Fibroblast of lung (primary cell): ENCODE measurements around the gene EME1. TPM values are rescaled to one million over a fixed set of nuclear protein-coding genes. Genes with fewer than 3 reads are reported as not detected.

Experiments used
- DNase-seq, 2 donors: peaks; one replicate each; pipeline versions ENCODE4 v3.0.0 to v3.0.0-alpha.2; 2010; ENCODE audit warnings: low read depth in 2 of 2
- H2AFZ ChIP-seq: 2 replicates; pipeline ENCODE4 v1.5.1; 2012; ENCODE audit warnings: low read length, control low read depth, inconsistent platforms
- H3K27ac ChIP-seq: 2 replicates; pipeline ENCODE4 v1.5.1; 2011; ENCODE audit warnings: low read length, control low read depth; ENCODE audit not compliant: insufficient read depth
- H3K27me3 ChIP-seq: 2 replicates; pipeline ENCODE4 v1.5.1; 2011; ENCODE audit warnings: mild to moderate bottlenecking, low read length; ENCODE audit not compliant: control insufficient read depth, insufficient read depth
- H3K36me3 ChIP-seq: 2 replicates; pipeline ENCODE4 v1.5.1; 2011; ENCODE audit warnings: low read length; ENCODE audit not compliant: control insufficient read depth, insufficient read depth
- H3K4me1 ChIP-seq: 2 replicates; pipeline ENCODE4 v1.5.1; 2011; ENCODE audit warnings: low read length; ENCODE audit not compliant: control insufficient read depth, insufficient read depth; ENCODE audit errors: extremely low read depth
- H3K4me2 ChIP-seq: 2 replicates; pipeline ENCODE4 v1.5.1; 2011; ENCODE audit warnings: low read length, control low read depth; ENCODE audit not compliant: insufficient read depth; ENCODE audit errors: extremely low read depth
- H3K4me3 ChIP-seq, 4 experiments: fragments of 200-600 bp in 1 of 4; sonication (generic) in 1 of 4; replicated peaks in 1 of 4; 2 replicates each; pipeline ENCODE4 v1.5.1; 2011 to 2016; ENCODE audit warnings: low read length in 4 of 4, low read depth in 3 of 4, mild to moderate bottlenecking in 3 of 4, control low read depth in 2 of 4, inconsistent platforms in 1 of 4, mixed read lengths in 1 of 4; ENCODE audit not compliant: insufficient read depth in 1 of 4; ENCODE audit errors: control extremely low read depth in 1 of 4
- H3K79me2 ChIP-seq: 2 replicates; pipeline ENCODE4 v1.5.1; 2012; ENCODE audit warnings: mild to moderate bottlenecking, low read length, inconsistent platforms; ENCODE audit not compliant: control insufficient read depth, insufficient read depth
- H3K9ac ChIP-seq: 2 replicates; pipeline ENCODE4 v1.5.1; 2011; ENCODE audit warnings: mild to moderate bottlenecking, low read length, control low read depth; ENCODE audit not compliant: insufficient read depth
- H3K9me3 ChIP-seq: 2 replicates; pipeline ENCODE4 v1.5.1; 2012; ENCODE audit warnings: low read depth, low read length; ENCODE audit not compliant: control insufficient read depth, insufficient read depth
- H4K20me1 ChIP-seq: 2 replicates; pipeline ENCODE4 v1.5.1; 2011; ENCODE audit warnings: low read length; ENCODE audit not compliant: control insufficient read depth, insufficient read depth; ENCODE audit errors: extremely low read depth
- EZH2 ChIP-seq: IDR thresholded peaks from 2 replicates; pipeline ENCODE4 v1.5.1; 2012; ENCODE audit warnings: low read length, control low read depth, mild to moderate bottlenecking; ENCODE audit errors: missing control alignments
- polyA plus RNA-seq, 2 donors: library from polyadenylated mRNA; depleted of rRNA in 1 of 2; stranded (reverse) in 1 of 2; unstranded in 1 of 2; fragments of >200 nt; gene quantifications; 2 replicates each; pipeline ENCODE4 v1.2.1, GENCODE V29; 2011 to 2012; ENCODE audit warnings: missing spikeins in 1 of 2
- total RNA-seq: library from RNA; depleted of rRNA; stranded (reverse); fragments of >200 nt; gene quantifications from 2 replicates; pipeline ENCODE4 v1.2.1, GENCODE V29; 2014
- TF ChIP-seq, protein P1 (sequence below), 2 donors: IDR thresholded peaks in 1 of 2; conservative IDR thresholded peaks in 1 of 2; 1 replicate in 1 of 2; 2 replicates in 1 of 2; pipeline ENCODE4 v1.5.1; 2011 to 2012; ENCODE audit warnings: low read length in 2 of 2, control low read depth in 1 of 2, inconsistent platforms in 1 of 2, low read depth in 1 of 2, mild to moderate bottlenecking in 1 of 2

EME1 gene
- total and polyA plus RNA-seq, 2 donors (not counting 1 experiment from before 2014, with no cell fraction given) = 2.3 to 2.7 TPM

DNA sequence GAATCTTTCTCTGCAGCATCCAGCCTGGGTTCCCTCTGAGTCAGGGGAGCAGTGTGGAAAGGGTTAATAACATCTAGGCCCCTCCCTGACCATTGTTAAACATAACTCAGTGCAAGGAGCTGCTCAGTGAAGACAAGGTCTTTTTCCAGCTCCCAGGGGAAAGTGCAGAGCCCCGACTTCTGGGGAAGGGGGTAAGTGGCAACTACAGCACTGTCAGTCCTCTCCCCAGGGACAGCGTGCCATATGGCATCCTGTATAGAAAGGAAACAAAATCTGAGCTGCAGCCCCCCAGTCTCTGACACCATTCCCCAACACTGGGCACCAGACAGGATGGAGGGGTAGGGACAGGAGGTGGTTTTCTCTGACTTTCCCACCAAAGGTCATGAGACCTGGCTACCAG is 7.9 kb upstream of the EME1 start:
- no peak overlapping the region for H2AFZ ChIP-seq
- H3K4me3 ChIP-seq = no peak overlapping the region
- H3K27me3 ChIP-seq = no peaks in the 10 kb centered on the region

DNA sequence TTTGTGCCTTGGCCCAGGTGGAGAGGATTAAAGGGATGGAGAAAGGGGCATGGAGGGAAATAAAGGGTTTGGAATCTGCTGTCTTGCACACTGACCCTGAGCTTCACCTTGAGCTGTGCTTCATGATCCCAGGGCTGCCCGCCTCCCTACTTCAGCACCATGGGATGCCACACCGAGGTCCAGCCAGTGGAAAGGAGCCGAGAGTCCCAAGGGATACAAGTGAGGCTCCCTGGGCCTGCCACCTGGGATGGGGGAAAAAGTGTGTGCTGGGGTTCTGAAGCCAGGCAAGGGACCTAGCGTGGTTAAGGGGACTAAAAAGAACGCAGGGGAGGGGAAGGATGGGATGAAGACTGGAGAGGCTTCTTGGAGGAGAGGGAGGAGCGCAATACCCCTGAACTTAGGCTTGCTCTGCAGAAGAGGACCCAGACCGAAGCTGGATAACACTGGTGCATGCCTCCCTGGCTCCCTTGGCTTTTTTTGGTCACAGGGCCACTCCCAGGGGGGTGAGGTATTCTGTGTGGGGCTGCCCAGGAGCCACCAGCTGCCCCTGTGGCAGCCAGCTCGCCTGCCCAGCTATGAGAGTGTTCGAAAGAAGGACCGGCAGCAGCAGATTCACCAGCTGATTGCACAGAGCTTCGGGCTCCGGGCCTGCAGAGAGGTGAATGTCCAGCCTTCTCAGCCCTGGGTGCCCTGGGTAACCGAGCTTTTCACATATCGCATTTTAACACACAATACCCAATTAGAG is 7.2 kb upstream of the EME1 start:
- H3K27ac ChIP-seq = no peak overlapping the region
- H3K36me3 ChIP-seq = peaks cover 16% of the 10 kb centered on the region
- H4K20me1 ChIP-seq = peaks cover 2% of the 10 kb centered on the region
- H3K4me1 ChIP-seq = no peaks in the 10 kb centered on the region
- no peak for DNase-seq
- no peak overlapping the region for H2AFZ ChIP-seq
- H3K9ac ChIP-seq = no peak overlapping the region
- no peak overlapping the region for H3K4me3 ChIP-seq
- H3K9me3 ChIP-seq = no peaks in the 10 kb centered on the region
- TF ChIP-seq, protein P1, sequence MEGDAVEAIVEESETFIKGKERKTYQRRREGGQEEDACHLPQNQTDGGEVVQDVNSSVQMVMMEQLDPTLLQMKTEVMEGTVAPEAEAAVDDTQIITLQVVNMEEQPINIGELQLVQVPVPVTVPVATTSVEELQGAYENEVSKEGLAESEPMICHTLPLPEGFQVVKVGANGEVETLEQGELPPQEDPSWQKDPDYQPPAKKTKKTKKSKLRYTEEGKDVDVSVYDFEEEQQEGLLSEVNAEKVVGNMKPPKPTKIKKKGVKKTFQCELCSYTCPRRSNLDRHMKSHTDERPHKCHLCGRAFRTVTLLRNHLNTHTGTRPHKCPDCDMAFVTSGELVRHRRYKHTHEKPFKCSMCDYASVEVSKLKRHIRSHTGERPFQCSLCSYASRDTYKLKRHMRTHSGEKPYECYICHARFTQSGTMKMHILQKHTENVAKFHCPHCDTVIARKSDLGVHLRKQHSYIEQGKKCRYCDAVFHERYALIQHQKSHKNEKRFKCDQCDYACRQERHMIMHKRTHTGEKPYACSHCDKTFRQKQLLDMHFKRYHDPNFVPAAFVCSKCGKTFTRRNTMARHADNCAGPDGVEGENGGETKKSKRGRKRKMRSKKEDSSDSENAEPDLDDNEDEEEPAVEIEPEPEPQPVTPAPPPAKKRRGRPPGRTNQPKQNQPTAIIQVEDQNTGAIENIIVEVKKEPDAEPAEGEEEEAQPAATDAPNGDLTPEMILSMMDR (conservative IDR thresholded peaks at IDR 0.05 in 1 of 2, IDR thresholded peaks at IDR 0.05 in 1 of 2; ENCODE audit: low read depth in 1 of 2, low read length in 2 of 2) = no peak
- no peak for TF ChIP-seq EZH2
- H3K27me3 ChIP-seq = no peaks in the 10 kb centered on the region
- H3K79me2 ChIP-seq = no peaks in the 10 kb centered on the region
- H3K4me2 ChIP-seq = no peak overlapping the region

More for the DNA sequence above, 7.9 kb upstream of the EME1 start:
- Histone ChIP-seq H3K79me2 (no peaks in the 10 kb centered on the region), H3K9ac (no peak overlapping the region), H4K20me1 (peaks cover 2% of the 10 kb centered on the region), H3K27ac (no peak overlapping the region), H3K4me2 (no peak overlapping the region), H3K4me1 (no peaks in the 10 kb centered on the region), H3K36me3 (peaks cover 16% of the 10 kb centered on the region), H3K9me3 (no peaks in the 10 kb centered on the region)
- DNase-seq = no peak
- TF ChIP-seq EZH2 = no peak
- TF ChIP-seq, protein P1 (conservative IDR thresholded peaks at IDR 0.05 in 1 of 2, IDR thresholded peaks at IDR 0.05 in 1 of 2; ENCODE audit: low read depth in 1 of 2, low read length in 2 of 2) = no peak

DNA sequence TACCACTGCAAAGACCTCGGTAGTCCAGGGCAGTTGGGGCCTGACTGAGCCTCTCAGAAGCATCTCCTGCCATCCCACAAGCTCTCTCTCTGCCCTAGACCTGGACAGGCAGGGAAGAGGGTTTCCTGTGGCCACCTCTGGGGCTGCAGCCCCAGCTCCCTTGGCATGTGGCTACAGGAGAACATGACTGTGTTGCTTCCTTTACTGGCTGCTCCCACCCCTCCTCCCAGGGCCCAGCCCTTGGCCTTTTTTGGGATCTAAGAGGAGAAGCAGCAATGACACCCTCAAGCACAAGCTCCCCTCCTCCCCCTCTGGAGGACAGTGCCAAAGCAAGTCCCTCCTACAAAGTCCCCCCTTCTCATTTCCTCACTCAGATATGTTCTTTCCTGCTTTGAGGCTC is 5.6 kb upstream of the EME1 start:
- Histone ChIP-seq H3K27ac (no peak overlapping the region), H3K79me2 (peaks cover 11% of the 10 kb centered on the region), H3K9me3 (no peaks in the 10 kb centered on the region), H3K9ac (no peak overlapping the region), H2AFZ (no peak overlapping the region), H3K27me3 (no peaks in the 10 kb centered on the region), H3K4me1 (peaks cover 3% of the 10 kb centered on the region), H3K4me2 (no peak overlapping the region), H3K36me3 (peaks cover 16% of the 10 kb centered on the region), H4K20me1 (peaks cover 2% of the 10 kb centered on the region), H3K4me3 (no peak overlapping the region)
- no peak for TF ChIP-seq EZH2
- TF ChIP-seq, protein P1 (conservative IDR thresholded peaks at IDR 0.05 in 1 of 2, IDR thresholded peaks at IDR 0.05 in 1 of 2; ENCODE audit: low read depth in 1 of 2, low read length in 2 of 2) = no peak
- DNase-seq = no peak
